HepG2 (cell line): ENCODE data around the gene TGM2. TPM values are rescaled to one million over a fixed set of nuclear protein-coding genes. Genes with fewer than 3 reads are reported as not detected.

ENCODE experiments used
- DNMT1 ChIP-seq: sonication (generic); formaldehyde crosslinking; IDR thresholded peaks from 2 replicates; pipeline ENCODE4 v1.5.1; 2020; ENCODE audit warnings: mild to moderate bottlenecking, missing genetic modification reagents
- GLI4 ChIP-seq: sonication (generic); formaldehyde crosslinking; IDR thresholded peaks from 2 replicates; pipeline ENCODE4 v1.5.1; 2020; ENCODE audit warnings: missing genetic modification reagents, mild to moderate bottlenecking, moderate library complexity, borderline replicate concordance
- ISL2 ChIP-seq: sonication (generic); formaldehyde crosslinking; IDR thresholded peaks from 2 replicates; pipeline ENCODE4 v1.5.0; 2020; ENCODE audit warnings: missing genetic modification reagents
- MATR3 ChIP-seq: sonication (generic); formaldehyde crosslinking; IDR thresholded peaks from 2 replicates; pipeline ENCODE4 v1.4.0; 2020; ENCODE audit warnings: missing genetic modification reagents
- NCOA1 ChIP-seq: sonication (generic); formaldehyde crosslinking; IDR thresholded peaks from 2 replicates; pipeline ENCODE4 v1.9.0; 2021; ENCODE audit warnings: missing genetic modification reagents
- NFE2 ChIP-seq: sonication (generic); formaldehyde crosslinking; IDR thresholded peaks from 2 replicates; pipeline ENCODE4 v1.4.0; 2020; ENCODE audit warnings: missing genetic modification reagents
- NFIB ChIP-seq: sonication (generic); formaldehyde crosslinking; IDR thresholded peaks from 2 replicates; pipeline ENCODE4 v1.9.0; 2021; ENCODE audit warnings: missing genetic modification reagents, mild to moderate bottlenecking, borderline replicate concordance
- RFX5 ChIP-seq: IDR thresholded peaks from 2 replicates; pipeline ENCODE4 v1.6.1; 2011; ENCODE audit warnings: low read depth, low read length, improper control_type of control experiment
- RFXANK ChIP-seq: IDR thresholded peaks from 2 replicates; pipeline ENCODE4 v1.6.1; 2016
- THAP7 ChIP-seq: sonication (generic); formaldehyde crosslinking; IDR thresholded peaks from 2 replicates; pipeline ENCODE4 v1.8.1; 2023; ENCODE audit warnings: mild to moderate bottlenecking, missing genetic modification reagents
- ZBTB44 ChIP-seq: sonication (generic); formaldehyde crosslinking; IDR thresholded peaks from 2 replicates; pipeline ENCODE4 v1.4.0; 2020; ENCODE audit warnings: missing genetic modification reagents
- ZBTB8A ChIP-seq: sonication (generic); formaldehyde crosslinking; IDR thresholded peaks from 2 replicates; pipeline ENCODE4 v1.4.0; 2020; ENCODE audit warnings: mild to moderate bottlenecking, low read depth, missing genetic modification reagents, borderline replicate concordance
- ZNF274 ChIP-seq: sonication (generic); formaldehyde crosslinking; IDR thresholded peaks from 2 replicates; pipeline ENCODE4 v1.5.1; 2020; ENCODE audit warnings: mild to moderate bottlenecking, missing genetic modification reagents
- ZNF326 ChIP-seq: sonication (generic); formaldehyde crosslinking; IDR thresholded peaks from 2 replicates; pipeline ENCODE4 v1.4.0; 2020; ENCODE audit warnings: missing genetic modification reagents, borderline replicate concordance
- ZNF44 ChIP-seq: sonication (generic); formaldehyde crosslinking; IDR thresholded peaks from 2 replicates; pipeline ENCODE4 v1.5.1; 2020; ENCODE audit warnings: mild to moderate bottlenecking, missing genetic modification reagents
- ZNF441 ChIP-seq: sonication (generic); formaldehyde crosslinking; IDR thresholded peaks from 2 replicates; pipeline ENCODE4 v1.7.0; 2021; ENCODE audit warnings: missing genetic modification reagents, borderline replicate concordance
- ZNF460 ChIP-seq: sonication (generic); formaldehyde crosslinking; IDR thresholded peaks from 2 replicates; pipeline ENCODE4 v1.5.1; 2020; ENCODE audit warnings: missing genetic modification reagents, mild to moderate bottlenecking, borderline replicate concordance
- ZNF598 ChIP-seq: sonication (generic); formaldehyde crosslinking; IDR thresholded peaks from 2 replicates; pipeline ENCODE4 v1.5.1; 2020; ENCODE audit warnings: mild to moderate bottlenecking, missing genetic modification reagents, borderline replicate concordance
- ZNF614 ChIP-seq: IDR thresholded peaks from 2 replicates; pipeline ENCODE4 v1.6.1; 2018; ENCODE audit warnings: missing biosample characterization, missing genetic modification reagents, inconsistent platforms, borderline replicate concordance
- ZNF629 ChIP-seq: sonication (generic); formaldehyde crosslinking; conservative IDR thresholded peaks from 2 replicates; pipeline ENCODE4 v1.5.0; 2020; ENCODE audit warnings: missing genetic modification reagents
- ZNF75D ChIP-seq: sonication (generic); formaldehyde crosslinking; IDR thresholded peaks from 2 replicates; pipeline ENCODE4 v1.8.1; 2023; ENCODE audit warnings: missing genetic modification reagents, mild to moderate bottlenecking, borderline replicate concordance
- ZNF878 ChIP-seq: sonication (generic); formaldehyde crosslinking; IDR thresholded peaks from 2 replicates; pipeline ENCODE4 v1.8.1; 2023; ENCODE audit warnings: mild to moderate bottlenecking, missing genetic modification reagents, moderate library complexity
- ZSCAN31 ChIP-seq: sonication (generic); formaldehyde crosslinking; IDR thresholded peaks from 2 replicates; pipeline ENCODE4 v1.5.0; 2020; ENCODE audit warnings: low read depth, mild to moderate bottlenecking, missing genetic modification reagents
- polyA plus RNA-seq, 8 experiments: library from polyadenylated mRNA; depleted of rRNA in 3 of 8; stranded (reverse) in 7 of 8; unstranded in 1 of 8; fragments of >200 nt; fragmentation: Illumina TruSeq in 4 of 8; extraction: Trizol in 4 of 8; gene quantifications; 2 replicates each; pipeline versions ENCODE4 v1.2.1 to v1.2.3, GENCODE V29; 2011 to 2016; ENCODE audit warnings: low read depth in 4 of 8, missing spikeins in 1 of 8, mixed read lengths in 1 of 8; ENCODE audit not compliant: insufficient read depth in 1 of 8
- total RNA-seq, 5 experiments: library from RNA; depleted of rRNA; stranded (reverse); fragments of >200 nt; fragmentation: Illumina TruSeq; extraction: Trizol; gene quantifications; 2 replicates each; pipeline ENCODE4 v1.2.3, GENCODE V29; 2016; ENCODE audit warnings: low read depth in 1 of 5
- TF ChIP-seq, protein P1 (sequence below): sonication (generic); formaldehyde crosslinking; IDR thresholded peaks from 2 replicates; pipeline ENCODE4 v1.5.0; 2020; ENCODE audit warnings: mild to moderate bottlenecking, missing genetic modification reagents
- TF ChIP-seq, protein P2 (sequence below): sonication (generic); formaldehyde crosslinking; IDR thresholded peaks from 2 replicates; pipeline ENCODE4 v1.4.0; 2020; ENCODE audit warnings: missing genetic modification reagents
- TF ChIP-seq, protein P3 (sequence below): sonication (generic); formaldehyde crosslinking; IDR thresholded peaks from 2 replicates; pipeline ENCODE4 v1.4.0; 2020; ENCODE audit warnings: mild to moderate bottlenecking, low read depth, missing genetic modification reagents

TGM2 gene
- total and polyA plus RNA-seq, 2 of the 13 experiments (the other 11 are each of a cell fraction or from before 2014, with no cell fraction given): 4.2 to 46.4 TPM

DNA sequence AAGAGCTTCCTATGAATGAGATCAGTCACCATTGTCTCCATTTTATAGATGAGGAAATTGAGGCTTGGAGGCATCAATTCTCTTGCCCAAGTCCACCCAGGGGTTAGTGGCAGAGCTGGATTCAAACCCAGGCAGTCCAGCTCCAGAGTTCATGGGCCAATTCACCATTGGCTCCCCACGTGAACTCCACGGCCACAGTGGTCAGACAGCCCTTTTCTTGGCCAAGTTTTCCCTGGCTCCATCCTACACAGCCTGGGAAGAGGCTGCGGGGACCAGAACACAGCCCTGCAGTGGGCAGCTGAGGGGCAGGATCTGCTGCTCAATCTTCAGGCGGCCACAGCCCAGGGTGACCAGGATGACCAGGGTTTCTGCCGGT, 20.5 kb downstream of the TGM2 start (continued):
- TF ChIP-seq, protein P1, sequence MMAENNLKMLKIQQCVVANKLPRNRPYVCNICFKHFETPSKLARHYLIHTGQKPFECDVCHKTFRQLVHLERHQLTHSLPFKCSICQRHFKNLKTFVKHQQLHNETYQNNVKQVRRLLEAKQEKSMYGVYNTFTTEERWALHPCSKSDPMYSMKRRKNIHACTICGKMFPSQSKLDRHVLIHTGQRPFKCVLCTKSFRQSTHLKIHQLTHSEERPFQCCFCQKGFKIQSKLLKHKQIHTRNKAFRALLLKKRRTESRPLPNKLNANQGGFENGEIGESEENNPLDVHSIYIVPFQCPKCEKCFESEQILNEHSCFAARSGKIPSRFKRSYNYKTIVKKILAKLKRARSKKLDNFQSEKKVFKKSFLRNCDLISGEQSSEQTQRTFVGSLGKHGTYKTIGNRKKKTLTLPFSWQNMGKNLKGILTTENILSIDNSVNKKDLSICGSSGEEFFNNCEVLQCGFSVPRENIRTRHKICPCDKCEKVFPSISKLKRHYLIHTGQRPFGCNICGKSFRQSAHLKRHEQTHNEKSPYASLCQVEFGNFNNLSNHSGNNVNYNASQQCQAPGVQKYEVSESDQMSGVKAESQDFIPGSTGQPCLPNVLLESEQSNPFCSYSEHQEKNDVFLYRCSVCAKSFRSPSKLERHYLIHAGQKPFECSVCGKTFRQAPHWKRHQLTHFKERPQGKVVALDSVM (CRISPR knock-in tag): no peak
- TF ChIP-seq NFIB (CRISPR knock-in tag): no peak
- no peak for TF ChIP-seq ZNF326
- TF ChIP-seq, protein P2, sequence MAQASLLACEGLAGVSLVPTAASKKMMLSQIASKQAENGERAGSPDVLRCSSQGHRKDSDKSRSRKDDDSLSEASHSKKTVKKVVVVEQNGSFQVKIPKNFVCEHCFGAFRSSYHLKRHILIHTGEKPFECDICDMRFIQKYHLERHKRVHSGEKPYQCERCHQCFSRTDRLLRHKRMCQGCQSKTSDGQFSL (CRISPR knock-in tag): no peak
- TF ChIP-seq ZNF614 (CRISPR knock-in tag): no peak
- TF ChIP-seq ZSCAN31: no peak
- no peak for TF ChIP-seq ZNF75D (CRISPR knock-in tag)
- peak; percentile 92 for TF ChIP-seq ZNF629 (CRISPR knock-in tag)
- TF ChIP-seq ZNF460: no peak
- TF ChIP-seq ZBTB44: no peak
- no peak for TF ChIP-seq ZNF441
- peak; percentile 85; the same call in 1 of the 2 replicates for TF ChIP-seq GLI4
- TF ChIP-seq MATR3 (CRISPR knock-in tag): no peak
- no peak for TF ChIP-seq THAP7 (CRISPR knock-in tag)
- TF ChIP-seq ZBTB8A: no peak
- TF ChIP-seq ZNF878: no peak
- 0 out of 2 replicates have a peak, but pooled peaks have one; percentile 19 for TF ChIP-seq DNMT1
- no peak for TF ChIP-seq RFXANK (CRISPR knock-in tag)
- peak; percentile 41; the same call in 1 of the 2 replicates for TF ChIP-seq ZNF44 (CRISPR knock-in tag)
- TF ChIP-seq ZNF598 (CRISPR knock-in tag): peak; percentile 73; the same call in 1 of the 2 replicates
- TF ChIP-seq NCOA1 (CRISPR knock-in tag): 0 out of 2 replicates have a peak, but pooled peaks have one; percentile 51
- TF ChIP-seq, protein P3, sequence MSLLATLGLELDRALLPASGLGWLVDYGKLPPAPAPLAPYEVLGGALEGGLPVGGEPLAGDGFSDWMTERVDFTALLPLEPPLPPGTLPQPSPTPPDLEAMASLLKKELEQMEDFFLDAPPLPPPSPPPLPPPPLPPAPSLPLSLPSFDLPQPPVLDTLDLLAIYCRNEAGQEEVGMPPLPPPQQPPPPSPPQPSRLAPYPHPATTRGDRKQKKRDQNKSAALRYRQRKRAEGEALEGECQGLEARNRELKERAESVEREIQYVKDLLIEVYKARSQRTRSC (CRISPR knock-in tag): no peak
- 0 out of 2 replicates have a peak, but pooled peaks have one; percentile 57 for TF ChIP-seq ZNF274 (CRISPR knock-in tag)
- TF ChIP-seq RFX5: no peak
- TF ChIP-seq NFE2 (CRISPR knock-in tag): no peak
- TF ChIP-seq ISL2 (CRISPR knock-in tag): no peak; the same call in 1 of the 2 replicates
